ENCODE data around the gene NOBOX. TPM values are rescaled to one million over a fixed set of nuclear protein-coding genes. Genes with fewer than 3 reads are reported as not detected.
"Not testable (repeated sequence)": the region's sequence is repeated elsewhere in the genome, so short reads cannot be mapped to it uniquely, and the experiment has no call there.

The NOBOX gene
- polyA plus RNA-seq, 1 donor (not counting 4 experiments of a cell fraction or from before 2014, with no cell fraction given): not detected

GRCh38 chr7:144436500-144436899, 33.0 kb upstream of the NOBOX start:
- FAIRE-seq: no peak
- no peaks in the 10 kb centered on the region for H3K9me1 ChIP-seq (ENCODE audit: control insufficient read depth, extremely low read depth, insufficient read depth, low read length)

GRCh38 chr7:144428431-144428830, 24.9 kb upstream of the NOBOX start:
- Histone ChIP-seq H3K4me1 (ENCODE audit: control insufficient read depth, extremely low read depth, insufficient read depth, low read length) (no peaks in the 10 kb centered on the region), H3K27me3 (ENCODE audit: control insufficient read depth, extremely low read depth, insufficient read depth, low read length) (no peaks in the 10 kb centered on the region), H2AFZ (ENCODE audit: control insufficient read depth, low read length) (no peak overlapping the region), H3K27ac (ENCODE audit: control insufficient read depth, insufficient read depth, low read length) (no peak overlapping the region), H3K9ac (ENCODE audit: control insufficient read depth, extremely low read depth, insufficient read depth, low read length) (no peak overlapping the region), H3K4me3 (ENCODE audit: control insufficient read depth in 2 of 3, extremely low read depth in 1 of 3, insufficient read depth in 2 of 3, low read depth in 1 of 3, low read length in 3 of 3) (no peak overlapping the region), H3K9me1 (ENCODE audit: control insufficient read depth, extremely low read depth, insufficient read depth, low read length) (no peaks in the 10 kb centered on the region), H3K9me3 (ENCODE audit: control insufficient read depth, low read depth, low read length) (no peaks in the 10 kb centered on the region), H3K36me3 (ENCODE audit: control insufficient read depth in 2 of 2, extremely low read depth in 1 of 2, insufficient read depth in 2 of 2, low read length in 2 of 2) (no peaks in the 10 kb centered on the region), H3K79me2 (ENCODE audit: control insufficient read depth, insufficient read depth, low read length) (no peaks in the 10 kb centered on the region), H4K20me1 (ENCODE audit: control insufficient read depth, extremely low read depth, insufficient read depth, low read length) (no peaks in the 10 kb centered on the region), H3K4me2 (ENCODE audit: control insufficient read depth, extremely low read depth, insufficient read depth, low read depth, low read length) (no peak overlapping the region)
- TF ChIP-seq EZH2 (IDR thresholded peaks at IDR 0.05; ENCODE audit: low read length): no peak
- TF ChIP-seq CTCF (optimal IDR thresholded peaks at IDR 0.05 in 1 of 3, IDR thresholded peaks at IDR 0.05 in 1 of 3, conservative IDR thresholded peaks at IDR 0.05 in 1 of 3; ENCODE audit: extremely low read depth in 1 of 3, insufficient read depth in 2 of 3, low read length in 3 of 3): no peak
- FAIRE-seq (no peak), DNase-seq (ENCODE audit: low read depth, low spot score) (no peak)
- dilution Hi-C loops (cut with MboI; ENCODE audit: extremely low pct_ligation_motif_present, low sequenced_read_pairs): no loop called here

More at GRCh38 chr7:144436500-144436899, 33.0 kb upstream of the NOBOX start:
- H3K36me3 ChIP-seq (ENCODE audit: control insufficient read depth in 2 of 2, extremely low read depth in 1 of 2, insufficient read depth in 2 of 2, low read length in 2 of 2): no peaks in the 10 kb centered on the region
- H4K20me1 ChIP-seq (ENCODE audit: control insufficient read depth, extremely low read depth, insufficient read depth, low read length): no peaks in the 10 kb centered on the region
- H3K79me2 ChIP-seq (ENCODE audit: control insufficient read depth, insufficient read depth, low read length): no peaks in the 10 kb centered on the region
- no peak overlapping the region for H3K9ac ChIP-seq (ENCODE audit: control insufficient read depth, extremely low read depth, insufficient read depth, low read length)
- no peaks in the 10 kb centered on the region for H3K27me3 ChIP-seq (ENCODE audit: control insufficient read depth, extremely low read depth, insufficient read depth, low read length)
- H3K27ac ChIP-seq (ENCODE audit: control insufficient read depth, insufficient read depth, low read length): no peak overlapping the region
- H3K4me1 ChIP-seq (ENCODE audit: control insufficient read depth, extremely low read depth, insufficient read depth, low read length): no peaks in the 10 kb centered on the region
- no peak for DNase-seq (ENCODE audit: low read depth, low spot score)
- no peaks in the 10 kb centered on the region for H3K9me3 ChIP-seq (ENCODE audit: control insufficient read depth, low read depth, low read length)
- no peak overlapping the region for H3K4me2 ChIP-seq (ENCODE audit: control insufficient read depth, extremely low read depth, insufficient read depth, low read depth, low read length)
- TF ChIP-seq CTCF (optimal IDR thresholded peaks at IDR 0.05 in 1 of 3, IDR thresholded peaks at IDR 0.05 in 1 of 3, conservative IDR thresholded peaks at IDR 0.05 in 1 of 3; ENCODE audit: extremely low read depth in 1 of 3, insufficient read depth in 2 of 3, low read length in 3 of 3): no peak
- no peak for TF ChIP-seq EZH2 (IDR thresholded peaks at IDR 0.05; ENCODE audit: low read length)
- dilution Hi-C loops (cut with MboI; ENCODE audit: extremely low pct_ligation_motif_present, low sequenced_read_pairs): no loop called here
- H3K4me3 ChIP-seq (ENCODE audit: control insufficient read depth in 2 of 3, extremely low read depth in 1 of 3, insufficient read depth in 2 of 3, low read depth in 1 of 3, low read length in 3 of 3): no peak overlapping the region
- no peak overlapping the region for H2AFZ ChIP-seq (ENCODE audit: control insufficient read depth, low read length)

- FAIRE-seq; DNase-seq (ENCODE audit: low read depth, low spot score); dilution Hi-C loops (cut with MboI; ENCODE audit: extremely low pct_ligation_motif_present, low sequenced_read_pairs); H4K20me1 ChIP-seq (ENCODE audit: control insufficient read depth, extremely low read depth, insufficient read depth, low read length); H3K9me1 ChIP-seq (ENCODE audit: control insufficient read depth, extremely low read depth, insufficient read depth, low read length); H3K4me1 ChIP-seq (ENCODE audit: control insufficient read depth, extremely low read depth, insufficient read depth, low read length); H3K36me3 ChIP-seq (ENCODE audit: control insufficient read depth in 2 of 2, extremely low read depth in 1 of 2, insufficient read depth in 2 of 2, low read length in 2 of 2); H3K27ac ChIP-seq (ENCODE audit: control insufficient read depth, insufficient read depth, low read length); H3K9me3 ChIP-seq (ENCODE audit: control insufficient read depth, low read depth, low read length); H3K4me2 ChIP-seq (ENCODE audit: control insufficient read depth, extremely low read depth, insufficient read depth, low read depth, low read length); H3K79me2 ChIP-seq (ENCODE audit: control insufficient read depth, insufficient read depth, low read length); H3K27me3 ChIP-seq (ENCODE audit: control insufficient read depth, extremely low read depth, insufficient read depth, low read length); H3K9ac ChIP-seq (ENCODE audit: control insufficient read depth, extremely low read depth, insufficient read depth, low read length); H3K4me3 ChIP-seq (ENCODE audit: control insufficient read depth in 2 of 3, extremely low read depth in 1 of 3, insufficient read depth in 2 of 3, low read depth in 1 of 3, low read length in 3 of 3); H2AFZ ChIP-seq (ENCODE audit: control insufficient read depth, low read length): not testable (repeated sequence)
Observed at GRCh38 chr7:144427539-144427938, 24.0 kb upstream of the NOBOX start.

- peaks cover 22% of the 10 kb centered on the region for H3K4me1 ChIP-seq (ENCODE audit: control insufficient read depth, extremely low read depth, insufficient read depth, low read length)
- dilution Hi-C loops (cut with MboI; ENCODE audit: extremely low pct_ligation_motif_present, low sequenced_read_pairs); H3K9ac ChIP-seq (ENCODE audit: control insufficient read depth, extremely low read depth, insufficient read depth, low read length); H3K4me3 ChIP-seq (ENCODE audit: control insufficient read depth in 2 of 3, extremely low read depth in 1 of 3, insufficient read depth in 2 of 3, low read depth in 1 of 3, low read length in 3 of 3); H3K9me3 ChIP-seq (ENCODE audit: control insufficient read depth, low read depth, low read length); H3K27ac ChIP-seq (ENCODE audit: control insufficient read depth, insufficient read depth, low read length); H3K36me3 ChIP-seq (ENCODE audit: control insufficient read depth in 2 of 2, extremely low read depth in 1 of 2, insufficient read depth in 2 of 2, low read length in 2 of 2); H4K20me1 ChIP-seq (ENCODE audit: control insufficient read depth, extremely low read depth, insufficient read depth, low read length); H3K9me1 ChIP-seq (ENCODE audit: control insufficient read depth, extremely low read depth, insufficient read depth, low read length); DNase-seq (ENCODE audit: low read depth, low spot score); H3K79me2 ChIP-seq (ENCODE audit: control insufficient read depth, insufficient read depth, low read length); H3K27me3 ChIP-seq (ENCODE audit: control insufficient read depth, extremely low read depth, insufficient read depth, low read length): not testable (repeated sequence)
- H3K4me2 ChIP-seq (ENCODE audit: control insufficient read depth, extremely low read depth, insufficient read depth, low read depth, low read length): peak overlapping the region; percentile 16
- peak; percentile 23 for FAIRE-seq
- peak overlapping the region; percentile 22 for H2AFZ ChIP-seq (ENCODE audit: control insufficient read depth, low read length)
Observed at GRCh38 chr7:144418931-144419330, 15.4 kb upstream of the NOBOX start.
